ENCODE data around the gene NEK7. TPM values are rescaled to one million over a fixed set of nuclear protein-coding genes. Genes with fewer than 3 reads are reported as not detected.

The NEK7 gene
- total and polyA plus RNA-seq, 2 of the 8 experiments (the other 6 are each of a cell fraction or from before 2014, with no cell fraction given) = 5.1 to 10.0 TPM

DNA sequence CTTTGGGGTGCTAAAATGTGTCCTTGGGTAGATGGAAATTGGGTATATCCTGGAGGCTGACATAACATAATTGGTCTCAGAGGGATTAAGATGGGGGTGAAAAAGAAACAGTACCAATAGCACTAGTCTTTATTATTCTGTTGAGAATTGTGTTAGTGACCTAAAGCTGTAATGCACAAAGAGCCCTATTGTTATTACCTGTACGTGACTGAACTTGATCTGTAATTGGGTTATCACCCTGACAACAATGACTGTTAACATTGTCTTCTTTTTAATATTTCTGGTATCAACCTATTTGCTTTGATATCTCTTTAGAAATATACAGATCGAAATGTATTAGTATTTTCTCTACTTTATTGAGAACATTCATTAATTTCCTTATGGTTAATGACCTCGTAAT is 147.6 kb downstream of the NEK7 start:
- no peaks in the 10 kb centered on the region for H3K27me3 ChIP-seq (replicated peaks in 1 of 4; ENCODE audit: control insufficient read depth in 3 of 4, extremely low read depth in 1 of 4, insufficient read depth in 3 of 4, low read length in 3 of 4)
- no peak overlapping the region for H3K4ac ChIP-seq (replicated peaks; ENCODE audit: insufficient read length, low read depth, low read length)
- H3K27ac ChIP-seq (ENCODE audit: low read depth, low read length) = no peak overlapping the region
- H2BK120ac ChIP-seq (replicated peaks; ENCODE audit: low read depth, low read length) = no peak overlapping the region
- H3K9ac ChIP-seq (replicated peaks in 1 of 4; ENCODE audit: extremely low read depth in 1 of 4, low read depth in 3 of 4, low read length in 3 of 4) = no peak overlapping the region
- H3K23me2 ChIP-seq (ENCODE audit: low read depth, low read length) = no peaks in the 10 kb centered on the region
- no peaks in the 10 kb centered on the region for H3K36me3 ChIP-seq (ENCODE audit: control insufficient read depth in 2 of 4, insufficient read depth in 4 of 4, low read length in 3 of 4)
- no peak overlapping the region for H3K14ac ChIP-seq (ENCODE audit: insufficient read length)
- no peak for TF ChIP-seq ASH2L (IDR thresholded peaks at IDR 0.05; ENCODE audit: low read length)
- no peak for TF ChIP-seq YY1 (IDR thresholded peaks at IDR 0.05; ENCODE audit: low read depth, low read length)
- TF ChIP-seq KDM5A (IDR thresholded peaks at IDR 0.05; ENCODE audit: low read length) = no peak
- no peak for TF ChIP-seq SP4 (IDR thresholded peaks at IDR 0.05; ENCODE audit: low read length)
- no peak overlapping the region for H2BK12ac ChIP-seq (ENCODE audit: low read depth, low read length)
- no peak overlapping the region for H2BK5ac ChIP-seq (ENCODE audit: low read depth, low read length)
- ChIA-PET CTCF (ENCODE audit: partially characterized antibody) (no interaction called here), POLR2A (ENCODE audit: partially characterized antibody) (no interaction called here)
- no peaks in the 10 kb centered on the region for H3K79me2 ChIP-seq (ENCODE audit: control insufficient read depth in 1 of 2, insufficient read depth in 2 of 2, low read length in 2 of 2)
- no peak overlapping the region for H2AK5ac ChIP-seq (ENCODE audit: low read depth, low read length)
- H2BK15ac ChIP-seq (ENCODE audit: low read length) = no peak overlapping the region
- H3K9me3 ChIP-seq (ENCODE audit: insufficient read depth in 2 of 2, low read depth in 1 of 2, low read length in 1 of 2) = no peaks in the 10 kb centered on the region
- H3K56ac ChIP-seq (replicated peaks; ENCODE audit: insufficient read length, low read depth, low read length) = no peak overlapping the region
- no peak overlapping the region for H2AFZ ChIP-seq (ENCODE audit: low read length)
- DNase-seq (ENCODE audit: low read depth in 1 of 2, low spot score in 2 of 2) = no peak
- H4K20me1 ChIP-seq (replicated peaks in 1 of 2; ENCODE audit: control insufficient read depth in 1 of 2, insufficient read depth in 2 of 2, low read length in 2 of 2) = no peaks in the 10 kb centered on the region
- FAIRE-seq = no peak
- H3K4me1 ChIP-seq (replicated peaks in 1 of 4; ENCODE audit: control insufficient read depth in 3 of 4, insufficient read depth in 4 of 4, low read length in 3 of 4) = no peaks in the 10 kb centered on the region
- H4K91ac ChIP-seq (replicated peaks; ENCODE audit: insufficient read length, low read length) = no peak overlapping the region
- no peaks in the 10 kb centered on the region for H3K79me1 ChIP-seq (ENCODE audit: low read depth, low read length)
- H2BK20ac ChIP-seq (ENCODE audit: low read length) = no peak overlapping the region
- H4K8ac ChIP-seq (ENCODE audit: extremely low read depth, insufficient read depth, low read length) = no peak overlapping the region
- 83% methylated on average over 3 of the region's 3 CpGs; no CpG with 5 or more reads in 1 of the 2 experiments for WGBS, 2 experiments (ENCODE audit: extremely low coverage in 1 of 2, insufficient coverage in 1 of 2, insufficient read length in 1 of 2, insufficient replicate concordance in 2 of 2, low coverage in 1 of 2, low lambda C conversion rate in 2 of 2, missing lambda C conversion rate in 1 of 2)
- no peak overlapping the region for H3K4me2 ChIP-seq (ENCODE audit: insufficient read depth in 1 of 2, low read depth in 2 of 2, low read length in 2 of 2)
- H3K4me3 ChIP-seq (ENCODE audit: extremely low read depth in 1 of 4, insufficient read depth in 2 of 4, low read depth in 3 of 4, low read length in 4 of 4) = no peak overlapping the region
- no peak overlapping the region for H3K18ac ChIP-seq (ENCODE audit: extremely low read depth, low read length)
- H4K5ac ChIP-seq (ENCODE audit: insufficient read length, low read depth, low read length) = no peak overlapping the region
- no peak overlapping the region for H3K23ac ChIP-seq (ENCODE audit: insufficient read length)

Measured in H1 (cell line).